ENCODE data around the gene COL4A6. TPM values are rescaled to one million over a fixed set of nuclear protein-coding genes. Genes with fewer than 3 reads are reported as not detected.

The COL4A6 gene
- total and polyA plus RNA-seq, 10 of the 15 experiments (the other 5 are each of a cell fraction or from before 2014, with no cell fraction given), result 0.02 to 0.56 (median 0.05) TPM; not detected in 3

GRCh38 chrX:108186811-108187210 lies 251.4 kb downstream of the COL4A6 start:
- no peak for ATAC-seq
- no TSS peak for BruUV-seq (replicated peaks)
- POLR2A ChIA-PET, result no interaction called here

GRCh38 chrX:108178143-108178498 lies 260.1 kb downstream of the COL4A6 start:
- in situ Hi-C loops (cut with MboI), result no loop called here
- intact Hi-C loops (cut with micrococcal nuclease; ENCODE audit: unreplicated experiment), result no loop called here
- BruUV-seq (replicated peaks), result no TSS peak
- Histone ChIP-seq H3K79me2 (ENCODE audit: control insufficient read depth, insufficient read depth, low read length) (no peaks in the 10 kb centered on the region), H3K9me3 (replicated peaks; ENCODE audit: control insufficient read depth, insufficient read depth, low read length) (no peaks in the 10 kb centered on the region), H4K20me1 (ENCODE audit: control insufficient read depth, insufficient read depth) (no peaks in the 10 kb centered on the region), H3K4me1 (ENCODE audit: control insufficient read depth, insufficient read depth, low read length) (no peaks in the 10 kb centered on the region), H3K27ac (ENCODE audit: control insufficient read depth, insufficient read depth) (no peak overlapping the region), H3K27me3 (replicated peaks in 1 of 2; ENCODE audit: control insufficient read depth in 2 of 2, insufficient read depth in 2 of 2, low read length in 1 of 2) (no peaks in the 10 kb centered on the region), H3K4me3 (no peak overlapping the region), H3K9ac (ENCODE audit: control insufficient read depth, insufficient read depth, low read length) (no peak overlapping the region), H3K4me2 (ENCODE audit: control insufficient read depth, insufficient read depth) (no peak overlapping the region), H3K36me3 (ENCODE audit: control insufficient read depth in 2 of 2, insufficient read depth in 2 of 2, low read length in 1 of 2) (no peaks in the 10 kb centered on the region), H2AFZ (ENCODE audit: control insufficient read depth, low read depth, low read length) (no peak overlapping the region)
- DNase-seq (ENCODE audit: low read depth, low spot score), result no peak
- ChIA-PET SMC1A (ENCODE audit: uncharacterized antibody, unreplicated experiment) (no interaction called here), RAD21 (ENCODE audit: unreplicated experiment) (no interaction called here), POLR2A (no interaction called here), CTCF (no interaction called here)
- FAIRE-seq, result no peak
- WGBS (ENCODE audit: insufficient coverage, insufficient replicate concordance, low lambda C conversion rate, missing lambda C conversion rate), result 32% methylated on average over 7 of the region's 7 CpGs
- no peak for ATAC-seq
- no peak for TF ChIP-seq SMAD5 (IDR thresholded peaks at IDR 0.05; ENCODE audit: low read depth)
- TF ChIP-seq POLR2AphosphoS2 (IDR thresholded peaks at IDR 0.05; ENCODE audit: low read depth, low read length), result no peak
- TF ChIP-seq POU2F2 (IDR thresholded peaks at IDR 0.05; ENCODE audit: borderline replicate concordance, low read depth, low read length), result no peak
- TF ChIP-seq E2F8 (IDR thresholded peaks at IDR 0.05; ENCODE audit: low read depth, partially characterized antibody), result no peak
- no peak for TF ChIP-seq SREBF2 (IDR thresholded peaks at IDR 0.05; ENCODE audit: low read length)
- no peak for TF ChIP-seq HDAC2 (IDR thresholded peaks at IDR 0.05)
- no peak for TF ChIP-seq YY1 (IDR thresholded peaks at IDR 0.05; ENCODE audit: low read depth, low read length)
- TF ChIP-seq SIX5 (IDR thresholded peaks at IDR 0.05; ENCODE audit: low read depth, low read length, severe bottlenecking), result no peak
- no peak for TF ChIP-seq IRF4 (IDR thresholded peaks at IDR 0.05; ENCODE audit: low read depth, low read length)
- no peak for TF ChIP-seq ZNF274 (IDR thresholded peaks at IDR 0.05; ENCODE audit: insufficient read depth, insufficient read length)
- TF ChIP-seq CBX5 (IDR thresholded peaks at IDR 0.05; ENCODE audit: low read depth), result no peak
- TF ChIP-seq MXI1 (IDR thresholded peaks at IDR 0.05; ENCODE audit: low read depth, low read length), result no peak

More at GRCh38 chrX:108186811-108187210, 251.4 kb downstream of the COL4A6 start:
- no peak for DNase-seq (ENCODE audit: low read depth, low spot score)
- TF ChIP-seq, protein P1, sequence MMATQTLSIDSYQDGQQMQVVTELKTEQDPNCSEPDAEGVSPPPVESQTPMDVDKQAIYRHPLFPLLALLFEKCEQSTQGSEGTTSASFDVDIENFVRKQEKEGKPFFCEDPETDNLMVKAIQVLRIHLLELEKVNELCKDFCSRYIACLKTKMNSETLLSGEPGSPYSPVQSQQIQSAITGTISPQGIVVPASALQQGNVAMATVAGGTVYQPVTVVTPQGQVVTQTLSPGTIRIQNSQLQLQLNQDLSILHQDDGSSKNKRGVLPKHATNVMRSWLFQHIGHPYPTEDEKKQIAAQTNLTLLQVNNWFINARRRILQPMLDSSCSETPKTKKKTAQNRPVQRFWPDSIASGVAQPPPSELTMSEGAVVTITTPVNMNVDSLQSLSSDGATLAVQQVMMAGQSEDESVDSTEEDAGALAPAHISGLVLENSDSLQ (IDR thresholded peaks at IDR 0.05), result no peak
- no peak for TF ChIP-seq CHD4 (IDR thresholded peaks at IDR 0.05)
- TF ChIP-seq, protein P2, sequence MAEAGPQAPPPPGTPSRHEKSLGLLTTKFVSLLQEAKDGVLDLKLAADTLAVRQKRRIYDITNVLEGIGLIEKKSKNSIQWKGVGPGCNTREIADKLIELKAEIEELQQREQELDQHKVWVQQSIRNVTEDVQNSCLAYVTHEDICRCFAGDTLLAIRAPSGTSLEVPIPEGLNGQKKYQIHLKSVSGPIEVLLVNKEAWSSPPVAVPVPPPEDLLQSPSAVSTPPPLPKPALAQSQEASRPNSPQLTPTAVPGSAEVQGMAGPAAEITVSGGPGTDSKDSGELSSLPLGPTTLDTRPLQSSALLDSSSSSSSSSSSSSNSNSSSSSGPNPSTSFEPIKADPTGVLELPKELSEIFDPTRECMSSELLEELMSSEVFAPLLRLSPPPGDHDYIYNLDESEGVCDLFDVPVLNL (IDR thresholded peaks at IDR 0.05; ENCODE audit: low read depth, low read length), result no peak
- H3K4me1 ChIP-seq (ENCODE audit: control insufficient read depth, insufficient read depth, low read length), result no peaks in the 10 kb centered on the region
- ChIA-PET CTCF (no interaction called here), RAD21 (ENCODE audit: unreplicated experiment) (no interaction called here), SMC1A (ENCODE audit: uncharacterized antibody, unreplicated experiment) (no interaction called here)
- no peaks in the 10 kb centered on the region for H4K20me1 ChIP-seq (ENCODE audit: control insufficient read depth, insufficient read depth)
- no peaks in the 10 kb centered on the region; a peak in 1 of 4 replicates for H3K27me3 ChIP-seq (replicated peaks in 1 of 2; ENCODE audit: control insufficient read depth in 2 of 2, insufficient read depth in 2 of 2, low read length in 1 of 2)
- FAIRE-seq, result no peak
- H3K9me3 ChIP-seq (replicated peaks; ENCODE audit: control insufficient read depth, insufficient read depth, low read length), result no peaks in the 10 kb centered on the region
- no peaks in the 10 kb centered on the region for H3K36me3 ChIP-seq (ENCODE audit: control insufficient read depth in 2 of 2, insufficient read depth in 2 of 2, low read length in 1 of 2)
- no peak overlapping the region for H3K27ac ChIP-seq (ENCODE audit: control insufficient read depth, insufficient read depth)
- H2AFZ ChIP-seq (ENCODE audit: control insufficient read depth, low read depth, low read length), result no peak overlapping the region
- no peak overlapping the region for H3K9ac ChIP-seq (ENCODE audit: control insufficient read depth, insufficient read depth, low read length)
- H3K79me2 ChIP-seq (ENCODE audit: control insufficient read depth, insufficient read depth, low read length), result no peaks in the 10 kb centered on the region
- no peak overlapping the region for H3K4me3 ChIP-seq
- in situ Hi-C loops (cut with MboI), result no loop called here
- no peak overlapping the region for H3K4me2 ChIP-seq (ENCODE audit: control insufficient read depth, insufficient read depth)
- WGBS (ENCODE audit: insufficient coverage, insufficient replicate concordance, low lambda C conversion rate, missing lambda C conversion rate), result 0% methylated on average over 4 of the region's 4 CpGs
- intact Hi-C loops (cut with micrococcal nuclease; ENCODE audit: unreplicated experiment), result no loop called here
